H9 (cell line): ENCODE measurements around the gene FERMT2. TPM values are rescaled to one million over a fixed set of nuclear protein-coding genes. Genes with fewer than 3 reads are reported as not detected.

ENCODE experiments used
- DNase-seq: peaks from one replicate; pipeline ENCODE4 v3.0.0-alpha.2; 2017
- H2AFZ ChIP-seq: one replicate; pipeline ENCODE4 v1.6.1; 2013; ENCODE audit warnings: mild to moderate bottlenecking, low read length, control low read depth, moderate library complexity
- H2AK5ac ChIP-seq: 2 replicates; pipeline ENCODE4 v1.6.1; 2013; ENCODE audit warnings: low read length, control low read depth, mixed read lengths; ENCODE audit not compliant: insufficient read length
- H2BK120ac ChIP-seq: one replicate; pipeline ENCODE4 v1.6.1; 2013; ENCODE audit warnings: low read depth, mild to moderate bottlenecking, low read length, control low read depth, inconsistent platforms; ENCODE audit not compliant: poor library complexity, severe bottlenecking
- H2BK12ac ChIP-seq: 2 replicates; pipeline ENCODE4 v1.6.1; 2013; ENCODE audit warnings: low read length, control low read depth, mixed read lengths, low read depth; ENCODE audit not compliant: insufficient read length
- H2BK15ac ChIP-seq: 2 replicates; pipeline ENCODE4 v1.6.1; 2013; ENCODE audit warnings: low read depth, low read length, control low read depth
- H2BK20ac ChIP-seq: one replicate; pipeline ENCODE4 v1.6.1; 2013; ENCODE audit warnings: low read depth, mild to moderate bottlenecking, low read length, control low read depth, inconsistent platforms; ENCODE audit not compliant: poor library complexity, severe bottlenecking
- H2BK5ac ChIP-seq: 2 replicates; pipeline ENCODE4 v1.6.1; 2013; ENCODE audit warnings: low read length, control low read depth, mixed read lengths; ENCODE audit not compliant: insufficient read length
- H3K14ac ChIP-seq: 2 replicates; pipeline ENCODE4 v1.6.1; 2013; ENCODE audit warnings: low read length, control low read depth; ENCODE audit not compliant: insufficient read depth
- H3K18ac ChIP-seq: 2 replicates; pipeline ENCODE4 v1.6.1; 2013; ENCODE audit warnings: low read depth, mild to moderate bottlenecking, mixed read lengths, low read length, control low read depth; ENCODE audit not compliant: insufficient read length
- H3K23ac ChIP-seq: 2 replicates; pipeline ENCODE4 v1.6.1; 2013; ENCODE audit warnings: low read length, control low read depth, mixed read lengths, low read depth; ENCODE audit not compliant: insufficient read length
- H3K23me2 ChIP-seq: 2 replicates; pipeline ENCODE4 v1.6.1; 2013; ENCODE audit warnings: low read depth, mild to moderate bottlenecking, mixed read lengths, low read length, control low read depth; ENCODE audit not compliant: insufficient read length, poor library complexity, severe bottlenecking
- H3K27ac ChIP-seq: 2 replicates; pipeline ENCODE4 v1.5.1; 2013; ENCODE audit warnings: low read length, control low read depth, mixed read lengths, low read depth; ENCODE audit not compliant: insufficient read length
- H3K27me3 ChIP-seq: 2 replicates; pipeline ENCODE4 v1.6.1; 2013; ENCODE audit warnings: low read length, control low read depth, inconsistent platforms; ENCODE audit not compliant: insufficient read depth
- H3K4ac ChIP-seq: 2 replicates; pipeline ENCODE4 v1.6.1; 2013; ENCODE audit warnings: low read depth, mild to moderate bottlenecking, control low read depth, inconsistent platforms, low read length, moderate library complexity
- H3K4me1 ChIP-seq: 2 replicates; pipeline ENCODE4 v1.6.1; 2013; ENCODE audit warnings: low read length, control low read depth, inconsistent platforms; ENCODE audit not compliant: insufficient read depth
- H3K4me2 ChIP-seq: 2 replicates; pipeline ENCODE4 v1.6.1; 2013; ENCODE audit warnings: low read length, control low read depth, mixed read lengths; ENCODE audit not compliant: insufficient read length, insufficient read depth
- H3K56ac ChIP-seq: 2 replicates; pipeline ENCODE4 v1.6.1; 2013; ENCODE audit warnings: low read depth, mild to moderate bottlenecking, mixed read lengths, low read length, control low read depth; ENCODE audit not compliant: insufficient read length
- H3K79me1 ChIP-seq: 2 replicates; pipeline ENCODE4 v1.6.1; 2013; ENCODE audit warnings: low read depth, mild to moderate bottlenecking, moderate library complexity, low read length, control low read depth, inconsistent platforms; ENCODE audit not compliant: insufficient read depth, poor library complexity, severe bottlenecking
- H3K79me2 ChIP-seq: 2 replicates; pipeline ENCODE4 v1.6.1; 2013; ENCODE audit warnings: low read length, control low read depth, inconsistent platforms; ENCODE audit not compliant: insufficient read depth
- H3K9ac ChIP-seq: 2 replicates; pipeline ENCODE4 v1.6.1; 2013; ENCODE audit warnings: low read length, control low read depth, mixed read lengths; ENCODE audit not compliant: insufficient read length; ENCODE audit errors: extremely low read depth
- H3K9me3 ChIP-seq: one replicate; pipeline ENCODE4 v1.6.1; 2013; ENCODE audit warnings: low read depth, low read length, inconsistent platforms; ENCODE audit not compliant: control insufficient read depth
- H3T11ph ChIP-seq: one replicate; pipeline ENCODE4 v1.6.1; 2013; ENCODE audit warnings: mild to moderate bottlenecking, low read length, control low read depth, inconsistent platforms
- H4K20me1 ChIP-seq: one replicate; pipeline ENCODE4 v1.6.1; 2013; ENCODE audit not compliant: control insufficient read depth, insufficient read length, insufficient read depth
- H4K5ac ChIP-seq: 2 replicates; pipeline ENCODE4 v1.6.1; 2013; ENCODE audit warnings: low read depth, mild to moderate bottlenecking, mixed read lengths, low read length, control low read depth; ENCODE audit not compliant: insufficient read length
- H4K8ac ChIP-seq: replicated peaks from 2 replicates; pipeline ENCODE4 v1.6.1; 2013; ENCODE audit warnings: low read length, control low read depth, mixed read lengths, low read depth; ENCODE audit not compliant: insufficient read length
- H4K91ac ChIP-seq: 2 replicates; pipeline ENCODE4 v1.6.1; 2013; ENCODE audit warnings: low read depth, mild to moderate bottlenecking, moderate library complexity, mixed read lengths, low read length, control low read depth; ENCODE audit not compliant: insufficient read length
- H3K27ac Mint-ChIP-seq, 3 experiments: 2 replicates in 2 of 3; 3 replicates in 1 of 3; pipeline ENCODE4 v1.8.0; 2020 to 2021; ENCODE audit warnings: mixed read lengths in 3 of 3, mild to moderate bottlenecking in 1 of 3, moderate library complexity in 1 of 3
- H3K27me3 Mint-ChIP-seq: 2 replicates; pipeline ENCODE4 v1.8.0; 2021; ENCODE audit warnings: low read depth, mild to moderate bottlenecking, moderate library complexity, mixed read lengths
- H3K36me3 Mint-ChIP-seq, 3 experiments: 2 replicates in 2 of 3; 3 replicates in 1 of 3; pipeline ENCODE4 v1.8.0; 2020 to 2021; ENCODE audit warnings: low read depth in 3 of 3, mixed read lengths in 3 of 3; ENCODE audit not compliant: insufficient read depth in 1 of 3
- H3K4me1 Mint-ChIP-seq, 2 experiments: 2 replicates each; pipeline ENCODE4 v1.8.0; 2020; ENCODE audit warnings: mixed read lengths in 2 of 2
- H3K4me3 Mint-ChIP-seq, 2 experiments: 2 replicates in 1 of 2; 3 replicates in 1 of 2; pipeline ENCODE4 v1.8.0; 2020 to 2021; ENCODE audit warnings: mild to moderate bottlenecking in 2 of 2, mixed read lengths in 2 of 2, moderate library complexity in 1 of 2
- H3K9me3 Mint-ChIP-seq, 2 experiments: 2 replicates in 1 of 2; 3 replicates in 1 of 2; pipeline ENCODE4 v1.8.0; 2020; ENCODE audit warnings: mild to moderate bottlenecking in 2 of 2, mixed read lengths in 2 of 2, moderate library complexity in 1 of 2
- WGBS: extraction: QIAGEN DNeasy Blood & Tissue Kit; methylation state at CpG from one replicate; pipeline ENCODE4 v1.1.7; 2013; ENCODE audit warnings: missing lambda C conversion rate, low lambda C conversion rate, mixed read lengths; ENCODE audit not compliant: insufficient read length; ENCODE audit errors: extremely low coverage; 5-methylcytosine and 5-hydroxymethylcytosine counted together
- total RNA-seq: library from RNA; stranded (reverse); gene quantifications from 2 replicates; pipeline ENCODE4 v1.2.1, GENCODE V29; 2021
- TF ChIP-seq, protein P1 (sequence below): fragments of 200-600 bp; sonication (generic); conservative IDR thresholded peaks from 3 replicates; pipeline ENCODE4 v1.8.0; 2021; ENCODE audit warnings: antibody characterized with exemption, mild to moderate bottlenecking

Gene FERMT2
- total RNA-seq, 1 experiment from 2014 or later, result 128 TPM

DNA sequence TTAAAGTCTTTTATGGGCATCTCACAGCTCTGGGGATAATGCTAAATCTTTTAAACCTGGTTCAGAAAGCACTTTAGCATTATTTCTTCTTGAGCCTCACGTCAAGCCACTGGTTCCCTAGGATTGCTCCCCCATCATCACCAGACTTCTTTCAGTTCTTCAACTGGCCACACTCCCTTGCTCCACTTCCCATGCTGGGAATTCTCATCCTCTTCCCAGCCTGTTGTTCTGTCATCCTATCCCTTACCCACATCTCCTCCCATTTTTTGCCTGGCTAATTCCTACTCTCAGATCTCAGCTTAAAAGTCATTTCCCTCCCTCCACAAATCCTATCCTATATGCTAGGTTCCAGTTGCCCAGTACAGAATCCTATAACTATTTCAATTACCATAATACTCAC, 14.4 kb downstream of the FERMT2 start:
- Histone ChIP-seq H4K8ac (no peak overlapping the region), H3K4me2 (no peak overlapping the region), H2BK120ac (no peak overlapping the region), H3K9me3 (no peaks in the 10 kb centered on the region), H4K20me1 (no peaks in the 10 kb centered on the region), H3K4ac (no peak overlapping the region), H2BK20ac (no peak overlapping the region), H3K27me3 (no peaks in the 10 kb centered on the region), H3K27ac (no peak overlapping the region), H2AFZ (no peak overlapping the region), H3K23ac (no peak overlapping the region), H4K91ac (no peak overlapping the region), H2BK5ac (no peak overlapping the region), H3K79me1 (no peaks in the 10 kb centered on the region), H3T11ph (no peak overlapping the region), H2BK15ac (no peak overlapping the region), H3K18ac (no peak overlapping the region), H3K14ac (no peak overlapping the region), H3K23me2 (no peaks in the 10 kb centered on the region), H3K4me1 (no peaks in the 10 kb centered on the region; the same call in 1 of the 2 replicates), H2BK12ac (no peak overlapping the region), H2AK5ac (no peak overlapping the region), H3K56ac (no peak overlapping the region), H3K79me2 (peaks cover 13% of the 10 kb centered on the region; the same call in 1 of the 2 replicates), H3K9ac (no peak overlapping the region), H4K5ac (no peak overlapping the region)
- WGBS, result no CpG with 5 or more reads among the region's 1 CpG
- H3K4me1 Mint-ChIP-seq, result peaks cover 22 to 27% of the 10 kb centered on the region in 2 experiments
- TF ChIP-seq, protein P1, sequence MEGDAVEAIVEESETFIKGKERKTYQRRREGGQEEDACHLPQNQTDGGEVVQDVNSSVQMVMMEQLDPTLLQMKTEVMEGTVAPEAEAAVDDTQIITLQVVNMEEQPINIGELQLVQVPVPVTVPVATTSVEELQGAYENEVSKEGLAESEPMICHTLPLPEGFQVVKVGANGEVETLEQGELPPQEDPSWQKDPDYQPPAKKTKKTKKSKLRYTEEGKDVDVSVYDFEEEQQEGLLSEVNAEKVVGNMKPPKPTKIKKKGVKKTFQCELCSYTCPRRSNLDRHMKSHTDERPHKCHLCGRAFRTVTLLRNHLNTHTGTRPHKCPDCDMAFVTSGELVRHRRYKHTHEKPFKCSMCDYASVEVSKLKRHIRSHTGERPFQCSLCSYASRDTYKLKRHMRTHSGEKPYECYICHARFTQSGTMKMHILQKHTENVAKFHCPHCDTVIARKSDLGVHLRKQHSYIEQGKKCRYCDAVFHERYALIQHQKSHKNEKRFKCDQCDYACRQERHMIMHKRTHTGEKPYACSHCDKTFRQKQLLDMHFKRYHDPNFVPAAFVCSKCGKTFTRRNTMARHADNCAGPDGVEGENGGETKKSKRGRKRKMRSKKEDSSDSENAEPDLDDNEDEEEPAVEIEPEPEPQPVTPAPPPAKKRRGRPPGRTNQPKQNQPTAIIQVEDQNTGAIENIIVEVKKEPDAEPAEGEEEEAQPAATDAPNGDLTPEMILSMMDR, result no peak
- no peaks in the 10 kb centered on the region for H3K27me3 Mint-ChIP-seq
- H3K36me3 Mint-ChIP-seq, result no peaks in the 10 kb centered on the region; a peak in 1 of 7 replicates
- no peak for DNase-seq
- H3K27ac Mint-ChIP-seq, result no peak overlapping the region; a peak in 1 of 7 replicates
- no peak overlapping the region for H3K4me3 Mint-ChIP-seq
- no peaks in the 10 kb centered on the region for H3K9me3 Mint-ChIP-seq
